ENCODE results near the gene RNASE4. TPM values are rescaled to one million over a fixed set of nuclear protein-coding genes. Genes with fewer than 3 reads are reported as not detected.
"Not testable (repeated sequence)": the region's sequence is repeated elsewhere in the genome, so short reads cannot be mapped to it uniquely, and the experiment has no call there.

RNASE4 gene
- total RNA-seq, 2 experiments from 2014 or later = 0.37 to 0.50 TPM

DNA sequence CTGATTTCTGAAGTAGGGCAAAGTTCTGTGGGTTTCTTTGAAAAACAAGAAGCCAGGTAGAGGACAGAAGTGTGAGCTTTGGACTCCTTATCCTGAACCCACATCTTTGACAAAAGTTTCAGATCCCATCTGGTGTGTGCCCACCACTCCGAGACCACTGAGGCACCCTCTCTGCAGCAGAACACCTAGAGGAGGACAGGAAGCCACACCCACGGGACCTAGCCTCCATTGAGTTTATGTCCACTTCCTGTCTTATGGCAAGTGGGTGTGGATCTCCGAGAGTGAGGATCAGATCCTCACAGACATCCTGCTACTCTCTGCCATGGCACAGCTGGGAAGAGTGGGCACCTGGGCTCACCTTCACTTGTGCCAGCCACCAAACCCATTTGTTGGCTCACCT is 26.1 kb upstream of the RNASE4 start:
- H3K4me1 Mint-ChIP-seq = peaks cover 24% of the 10 kb centered on the region
- CTCF ChIA-PET = interaction anchor here (0.6 to 3.7 kb wide), 9 partner anchors 17 to 313 kb away, joined by 3 to 31 read pairs (median 4); partner anchors contain the start of gene RNASE4
- ATAC-seq (no peak), DNase-seq (no peak)
- H3K36me3 Mint-ChIP-seq (ENCODE audit: low read depth) = no peaks in the 10 kb centered on the region
- H3K9me3 Mint-ChIP-seq (ENCODE audit: low read depth) = no peaks in the 10 kb centered on the region
- no peak overlapping the region for H3K27ac Mint-ChIP-seq
- intact Hi-C loops (cut with DNase I, micrococcal nuclease) = no loop called here
- no peak overlapping the region for H3K4me3 Mint-ChIP-seq
- POLR2A ChIA-PET = interaction anchor here (0.6 to 0.7 kb wide), 2 partner anchors 35 to 52 kb away, joined by 3 read pairs; no protein-coding TSS in a partner anchor
- H3K27me3 Mint-ChIP-seq = peaks cover 39% of the 10 kb centered on the region

DNA sequence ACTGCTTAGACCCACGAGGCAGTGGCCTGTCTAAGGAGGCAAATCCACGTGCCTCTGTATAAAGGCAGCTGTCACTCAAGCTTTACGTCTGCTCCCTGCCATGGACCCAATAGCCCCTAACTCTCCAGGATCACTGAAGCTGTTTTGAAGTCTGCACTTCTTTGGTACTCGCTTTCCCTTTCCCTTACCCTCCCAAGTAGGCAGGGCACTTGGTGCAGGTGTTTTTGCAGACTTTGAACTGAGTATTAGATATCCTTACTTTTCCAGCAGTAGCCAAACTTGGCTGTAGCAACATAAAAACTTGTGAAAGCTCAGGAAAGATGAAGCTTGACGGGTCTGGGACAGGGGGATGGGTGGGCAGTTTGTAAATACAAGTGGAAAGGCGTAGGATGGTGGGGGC is 25.0 kb upstream of the RNASE4 start:
- ChIA-PET POLR2A (no interaction called here), CTCF (interaction anchor here (1.0 to 3.7 kb wide), 2 partner anchors 22 to 32 kb away, joined by 3 to 31 read pairs; no protein-coding TSS in a partner anchor)
- Mint-ChIP-seq H3K36me3 (ENCODE audit: low read depth) (no peaks in the 10 kb centered on the region), H3K9me3 (ENCODE audit: low read depth) (no peaks in the 10 kb centered on the region), H3K4me3 (no peak overlapping the region), H3K27me3 (peaks cover 30% of the 10 kb centered on the region), H3K4me1 (peaks cover 22% of the 10 kb centered on the region), H3K27ac (no peak overlapping the region)
- no peak for ATAC-seq
- intact Hi-C loops (cut with DNase I, micrococcal nuclease) = no loop called here
- DNase-seq = no peak

DNA sequence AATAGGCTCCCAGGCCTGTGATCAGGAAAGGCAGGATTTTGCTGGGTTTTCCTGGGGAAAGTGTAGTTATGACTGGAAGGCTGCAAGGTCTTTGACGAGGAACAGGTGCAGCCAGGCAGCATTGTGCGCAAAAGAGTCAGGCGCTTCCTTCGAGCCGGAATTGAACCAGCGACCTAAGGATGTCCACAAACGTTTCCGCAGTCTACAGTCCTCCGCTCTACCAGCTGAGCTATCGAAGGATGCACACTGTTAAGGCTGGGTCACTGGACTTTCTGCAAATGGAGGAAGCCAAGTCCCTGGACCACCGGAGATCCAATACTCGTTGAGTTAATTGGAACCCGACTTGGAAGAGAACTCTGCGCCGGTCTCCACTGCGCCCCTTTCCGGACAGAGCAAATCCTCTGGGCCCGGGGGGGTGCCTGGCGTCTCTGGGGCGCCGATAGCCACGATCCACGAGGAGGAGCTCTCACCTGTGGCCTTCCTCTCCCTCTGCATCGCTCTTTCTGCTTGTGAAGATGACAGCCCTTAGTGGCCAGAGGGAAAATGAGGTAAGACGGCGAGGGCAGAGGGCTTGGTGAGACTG is 24.5 kb upstream of the RNASE4 start:
- Mint-ChIP-seq H3K4me1 (peaks cover 21% of the 10 kb centered on the region), H3K27ac (no peak overlapping the region), H3K36me3 (ENCODE audit: low read depth) (no peaks in the 10 kb centered on the region), H3K27me3 (peaks cover 27% of the 10 kb centered on the region), H3K4me3 (no peak overlapping the region), H3K9me3 (ENCODE audit: low read depth) (no peaks in the 10 kb centered on the region)
- CTCF ChIA-PET = interaction anchor here (1.0 to 3.7 kb wide), 2 partner anchors 22 to 32 kb away, joined by 3 to 31 read pairs; no protein-coding TSS in a partner anchor
- POLR2A ChIA-PET = no interaction called here
- ATAC-seq (no peak), DNase-seq (no peak)
- intact Hi-C loops (cut with DNase I, micrococcal nuclease) = no loop called here

DNA sequence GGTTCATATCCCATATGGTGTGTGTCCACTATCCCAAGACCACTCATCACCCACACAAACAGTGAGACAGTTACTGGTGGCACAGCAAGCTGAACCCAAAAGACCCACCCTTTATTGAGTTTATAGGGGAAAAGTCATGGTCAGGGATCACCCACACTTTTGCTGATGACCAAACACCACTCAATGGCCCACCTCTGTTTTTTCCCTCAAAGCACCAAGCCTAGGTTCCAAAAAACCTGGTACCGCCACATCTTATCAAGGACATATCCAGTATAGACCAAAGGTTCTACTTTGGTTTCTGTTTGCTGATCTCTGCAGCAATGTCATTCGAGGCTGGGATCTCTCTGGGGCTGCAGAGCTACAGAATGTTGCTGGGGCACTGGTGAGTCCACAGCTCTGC is 23.2 kb upstream of the RNASE4 start:
- Mint-ChIP-seq H3K27me3 (peaks cover 15% of the 10 kb centered on the region), H3K27ac (no peak overlapping the region), H3K4me1 (peaks cover 21% of the 10 kb centered on the region), H3K36me3 (ENCODE audit: low read depth) (no peaks in the 10 kb centered on the region), H3K4me3 (no peak overlapping the region), H3K9me3 (ENCODE audit: low read depth) (no peaks in the 10 kb centered on the region)
- no peak for ATAC-seq
- CTCF ChIA-PET = interaction anchor here (3.5 to 5.5 kb wide), 2 partner anchors 21 to 31 kb away, joined by 31 to 43 read pairs; no protein-coding TSS in a partner anchor
- no peak for DNase-seq
- intact Hi-C loops (cut with DNase I, micrococcal nuclease) = no loop called here
- POLR2A ChIA-PET = no interaction called here

DNA sequence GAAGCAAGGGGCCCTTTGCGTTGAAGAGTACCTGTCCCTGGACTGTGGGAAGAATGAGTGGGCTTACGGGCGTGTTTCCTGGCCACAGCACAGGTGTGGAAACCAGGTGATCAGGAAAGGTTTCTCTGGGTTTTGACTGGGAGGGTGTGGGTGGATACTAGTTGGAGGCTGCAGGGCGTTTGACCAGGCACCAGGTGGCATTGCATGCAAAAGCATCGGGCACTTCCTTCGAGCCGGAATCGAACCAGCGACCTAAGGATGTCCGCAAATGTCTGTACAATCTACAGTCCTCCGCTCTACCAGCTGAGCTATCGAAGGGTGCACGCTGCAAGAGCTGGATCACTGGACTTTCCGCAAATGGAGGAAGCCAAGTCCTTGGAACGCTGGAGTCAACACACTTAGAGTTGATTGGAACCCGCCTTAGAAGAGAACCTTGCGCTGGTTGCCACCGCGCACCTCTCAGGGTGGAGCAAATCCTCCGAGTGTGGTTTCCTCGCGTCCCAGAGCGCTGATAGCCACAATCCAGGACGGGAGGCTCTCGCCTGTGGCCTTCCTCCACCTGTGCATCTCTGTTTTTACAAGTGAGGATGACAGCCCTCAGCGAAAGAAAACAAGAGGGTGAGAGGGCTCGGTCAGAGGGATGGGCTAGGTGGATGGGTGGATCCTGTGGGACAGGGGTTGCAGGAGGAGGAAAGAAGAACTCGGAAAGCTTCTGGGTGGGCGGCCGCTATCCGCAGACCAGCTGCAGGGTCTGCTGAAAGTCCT is 21.2 kb upstream of the RNASE4 start:
- DNase-seq (peak; percentile 93), ATAC-seq (peak; percentile 88)
- Mint-ChIP-seq H3K27ac (peak overlapping the region; percentile 40), H3K4me1 (peaks cover 22% of the 10 kb centered on the region), H3K4me3 (peak overlapping the region; percentile 72), H3K9me3 (ENCODE audit: low read depth) (no peaks in the 10 kb centered on the region), H3K27me3 (peaks cover 2% of the 10 kb centered on the region), H3K36me3 (ENCODE audit: low read depth) (no peaks in the 10 kb centered on the region)
- ChIA-PET POLR2A (interaction anchor here (1.4 kb wide), 1 partner anchor 21 kb away, joined by 3 read pairs; the partner anchor contains the start of gene RNASE4), CTCF (interaction anchor here (0.5 to 5.5 kb wide), 6 partner anchors 11 to 308 kb away, joined by 3 to 43 read pairs (median 5); no protein-coding TSS in a partner anchor)
- intact Hi-C loops (cut with DNase I, micrococcal nuclease) = loop anchor here (1.0 to 2.0 kb wide), 4 partner anchors 18 to 50 kb away; no protein-coding TSS in a partner anchor

DNA sequence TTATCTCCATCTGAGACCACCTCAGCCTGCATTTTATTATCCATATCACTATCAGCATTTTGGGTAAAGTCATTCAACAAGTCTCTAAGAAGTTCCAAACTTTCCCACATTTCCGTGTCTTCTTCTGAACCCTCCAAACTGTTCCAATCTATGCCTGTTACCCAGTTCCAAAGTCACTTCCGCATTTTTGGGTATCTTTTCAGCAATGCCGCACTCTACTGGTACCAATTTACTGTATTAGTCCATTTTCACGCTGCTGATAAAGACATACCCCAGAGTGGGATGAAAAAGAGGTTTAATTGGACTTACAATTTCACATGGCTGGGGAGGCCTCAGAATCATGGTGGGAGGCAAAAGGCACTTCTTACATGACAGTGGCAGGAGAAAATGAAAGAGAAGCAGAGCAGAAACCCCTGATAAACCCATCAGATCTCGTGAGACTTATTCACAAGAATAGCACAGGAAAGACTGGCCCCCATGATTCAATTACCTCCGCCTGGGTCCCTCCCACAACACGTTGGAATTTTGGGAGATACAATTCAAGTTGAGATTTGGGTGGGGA is 17.9 kb upstream of the RNASE4 start:
- H3K4me1 Mint-ChIP-seq = peaks cover 30% of the 10 kb centered on the region
- intact Hi-C loops (cut with DNase I, micrococcal nuclease); POLR2A ChIA-PET: not testable (repeated sequence)

DNA sequence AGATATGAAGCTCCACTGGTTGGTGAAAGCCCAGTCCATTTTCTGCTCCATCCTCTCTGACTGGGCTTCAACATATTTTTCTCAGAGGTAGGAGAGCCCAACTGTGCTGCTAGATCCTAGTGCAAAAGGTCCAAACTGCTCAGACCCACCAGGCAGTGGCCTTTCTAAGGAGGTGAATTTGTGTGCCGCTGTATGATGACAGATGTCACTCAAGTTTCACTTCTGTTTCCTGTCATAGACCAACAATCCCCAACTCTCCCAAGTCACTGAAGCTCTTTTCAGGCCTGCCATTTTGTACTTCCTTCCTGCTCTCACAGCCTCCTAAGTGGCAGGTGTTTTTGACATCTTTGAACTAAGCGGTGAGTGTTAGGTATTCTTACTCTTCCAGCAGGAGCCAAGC is 16.4 kb upstream of the RNASE4 start:
- DNase-seq = peak; percentile 44
- Mint-ChIP-seq H3K36me3 (ENCODE audit: low read depth) (no peaks in the 10 kb centered on the region), H3K27ac (peak overlapping the region; percentile 86), H3K4me1 (peaks cover 21% of the 10 kb centered on the region), H3K9me3 (ENCODE audit: low read depth) (no peaks in the 10 kb centered on the region), H3K27me3 (no peaks in the 10 kb centered on the region), H3K4me3 (no peak overlapping the region)
- ATAC-seq = peak; percentile 73
- CTCF ChIA-PET = interaction anchor here (0.7 to 3.3 kb wide), 4 partner anchors 11 to 331 kb away, joined by 3 to 17 read pairs (median 6); no protein-coding TSS in a partner anchor
- intact Hi-C loops (cut with DNase I, micrococcal nuclease) = loop anchor here in 1 of 2 experiments (1.0 kb wide), 1 partner anchor 13 kb away; no protein-coding TSS in a partner anchor
- POLR2A ChIA-PET = interaction anchor here (1.9 kb wide), 1 partner anchor 14 kb away, joined by 8 read pairs; no protein-coding TSS in a partner anchor

More for the DNA sequence above, 17.9 kb upstream of the RNASE4 start:
- H3K4me3 Mint-ChIP-seq; H3K27me3 Mint-ChIP-seq; H3K9me3 Mint-ChIP-seq (ENCODE audit: low read depth); ATAC-seq; H3K36me3 Mint-ChIP-seq (ENCODE audit: low read depth); DNase-seq; H3K27ac Mint-ChIP-seq: not testable (repeated sequence)
- CTCF ChIA-PET = interaction anchor here (1.6 kb wide), 1 partner anchor 9 kb away, joined by 9 read pairs; no protein-coding TSS in a partner anchor

DNA sequence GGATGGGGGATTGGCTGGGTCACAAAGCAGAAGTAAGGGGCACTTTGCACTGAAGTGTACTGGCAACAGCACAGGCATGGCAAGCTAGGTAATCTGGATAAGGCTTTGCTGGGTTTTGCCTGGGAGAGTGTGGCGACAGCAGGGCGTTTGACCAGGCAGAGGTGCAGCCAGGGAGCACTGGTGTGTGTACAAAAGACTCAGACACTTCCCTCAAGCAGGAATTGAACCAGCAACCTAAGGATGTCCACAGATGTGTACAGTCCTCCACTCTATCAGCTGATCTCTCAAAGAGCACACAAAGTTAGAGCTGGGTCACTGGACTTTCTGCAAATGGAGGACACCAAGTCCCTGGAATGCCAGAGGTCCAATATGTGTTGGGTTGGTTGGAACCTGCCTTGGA is 15.4 kb upstream of the RNASE4 start:
- peaks cover 15% of the 10 kb centered on the region for H3K4me1 Mint-ChIP-seq
- intact Hi-C loops (cut with DNase I, micrococcal nuclease) = loop anchor here in 1 of 2 experiments (1.0 kb wide), 1 partner anchor 12 kb away; no protein-coding TSS in a partner anchor
- H3K4me3 Mint-ChIP-seq = no peak overlapping the region
- CTCF ChIA-PET = interaction anchor here (0.8 to 3.3 kb wide), 4 partner anchors 10 to 353 kb away, joined by 3 to 17 read pairs (median 6); no protein-coding TSS in a partner anchor
- no peak for DNase-seq
- POLR2A ChIA-PET = interaction anchor here (1.9 kb wide), 1 partner anchor 13 kb away, joined by 8 read pairs; no protein-coding TSS in a partner anchor
- no peak for ATAC-seq
- H3K27ac Mint-ChIP-seq = no peak overlapping the region
- H3K9me3 Mint-ChIP-seq (ENCODE audit: low read depth) = no peaks in the 10 kb centered on the region
- H3K27me3 Mint-ChIP-seq = no peaks in the 10 kb centered on the region
- no peaks in the 10 kb centered on the region for H3K36me3 Mint-ChIP-seq (ENCODE audit: low read depth)

DNA sequence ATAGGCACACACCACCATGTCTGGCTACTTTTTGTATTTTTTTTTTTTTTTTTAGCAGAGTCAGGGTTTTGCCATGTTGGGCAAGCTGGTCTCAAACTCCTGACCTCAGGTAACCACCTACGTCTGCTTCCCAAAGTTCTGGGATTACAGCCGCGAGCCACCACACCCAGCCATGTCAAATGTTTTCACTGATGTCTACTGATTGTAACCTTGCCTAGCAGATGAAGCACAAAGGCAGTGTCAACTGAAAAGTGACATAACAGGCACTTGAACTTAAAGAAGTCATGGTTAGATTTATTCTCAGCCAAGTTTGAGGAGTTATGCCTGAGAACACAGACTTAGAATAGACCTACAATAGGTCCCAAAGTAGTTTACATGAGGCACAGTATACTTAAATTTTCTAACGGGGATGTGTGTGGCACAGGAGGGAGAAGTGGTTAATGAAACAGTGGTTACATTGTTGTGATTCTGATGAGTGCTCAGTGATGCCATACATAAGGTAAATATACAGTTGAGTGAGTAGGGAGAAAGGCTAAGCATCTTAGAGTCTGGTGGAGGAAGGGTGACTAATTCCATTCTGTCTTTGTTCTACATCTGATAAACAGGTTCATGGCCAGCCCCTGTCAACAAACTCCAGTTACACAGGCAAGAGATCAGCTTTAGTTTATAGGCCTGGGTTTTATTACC is 12.6 kb upstream of the RNASE4 start:
- no peaks in the 10 kb centered on the region for H3K9me3 Mint-ChIP-seq (ENCODE audit: low read depth)
- H3K27ac Mint-ChIP-seq = no peak overlapping the region
- H3K36me3 Mint-ChIP-seq (ENCODE audit: low read depth) = no peaks in the 10 kb centered on the region
- DNase-seq (no peak), ATAC-seq (no peak)
- ChIA-PET POLR2A (no interaction called here), CTCF (interaction anchor here (1.6 kb wide), 1 partner anchor 10 kb away, joined by 4 read pairs; no protein-coding TSS in a partner anchor)
- no peaks in the 10 kb centered on the region for H3K27me3 Mint-ChIP-seq
- H3K4me3 Mint-ChIP-seq = no peak overlapping the region
- intact Hi-C loops (cut with DNase I, micrococcal nuclease) = no loop called here
- H3K4me1 Mint-ChIP-seq = peaks cover 22% of the 10 kb centered on the region

DNA sequence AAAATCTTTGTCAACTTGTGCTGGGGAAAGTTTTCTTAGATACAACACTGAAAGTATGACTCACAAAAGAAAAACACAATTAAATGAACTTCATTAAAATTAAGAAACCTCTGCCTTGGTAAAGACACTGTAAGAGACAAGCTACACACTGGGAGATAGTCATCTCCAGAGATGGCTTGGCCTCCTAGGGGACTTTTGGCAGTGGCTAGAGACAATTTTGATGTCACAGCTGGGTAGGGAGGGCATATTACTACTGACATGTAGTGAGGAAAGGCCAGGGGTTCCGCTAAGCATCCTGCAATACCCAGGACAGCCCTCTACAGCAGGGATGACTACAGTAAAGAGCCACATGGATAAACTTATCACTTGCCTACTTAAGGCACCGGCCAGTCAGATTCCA is 8.7 kb upstream of the RNASE4 start:
- Mint-ChIP-seq H3K4me1 (peaks cover 13% of the 10 kb centered on the region), H3K27ac (peak overlapping the region; percentile 47), H3K36me3 (ENCODE audit: low read depth) (no peaks in the 10 kb centered on the region), H3K27me3 (no peaks in the 10 kb centered on the region), H3K4me3 (no peak overlapping the region), H3K9me3 (ENCODE audit: low read depth) (no peaks in the 10 kb centered on the region)
- intact Hi-C loops (cut with DNase I, micrococcal nuclease) = no loop called here
- POLR2A ChIA-PET = no interaction called here
- CTCF ChIA-PET = interaction anchor here (0.5 to 2.7 kb wide), 5 partner anchors 10 to 105 kb away, joined by 3 to 9 read pairs (median 4); no protein-coding TSS in a partner anchor
- DNase-seq (peak; percentile 34), ATAC-seq (peak; percentile 91)
